HEK293 (cell line): Measurements from ENCODE around the gene DIP2C.

Experiments
- CTCF ChIA-PET: fragments of 350-600 bp; formaldehyde crosslinking; extraction: SDS; loops from one replicate; lab custom pipeline; 2021; ENCODE audit warnings: antibody characterized with exemption; lab: Yijun Ruan, JAX
- POLR2A ChIA-PET: fragments of 300-600 bp; formaldehyde crosslinking; extraction: SDS; loops from one replicate; lab custom pipeline; 2020; ENCODE audit warnings: antibody characterized with exemption, inconsistent platforms; lab: Yijun Ruan, JAX
- H3K27ac ChIP-seq: fragments of 200-500 bp; sonication (Bioruptor generic); 2 replicates; pipeline ENCODE4 v1.5.1; 2014; ENCODE audit warnings: low read depth, low read length, control low read depth, inconsistent platforms; ENCODE audit errors: extremely low read depth
- H3K36me3 ChIP-seq, 2 experiments: fragments of 200-500 bp in 1 of 2; sonication (Bioruptor generic) in 1 of 2; 1 replicate in 1 of 2; 2 replicates in 1 of 2; pipeline ENCODE4 v1.5.1; 2014 to 2017; ENCODE audit warnings: inconsistent platforms in 2 of 2, low read length in 2 of 2; ENCODE audit not compliant: control insufficient read depth in 2 of 2, insufficient read depth in 1 of 2
- H3K4me1 ChIP-seq: fragments of 200-500 bp; sonication (Bioruptor generic); 2 replicates; pipeline ENCODE4 v1.5.1; 2014; ENCODE audit warnings: mild to moderate bottlenecking, low read length, inconsistent platforms; ENCODE audit not compliant: control insufficient read depth, insufficient read depth
- H3K4me3 ChIP-seq: 2 replicates; pipeline ENCODE4 v1.5.1; 2011; ENCODE audit warnings: low read depth, mild to moderate bottlenecking, control low read depth, low read length, moderate library complexity
- H3K9me3 ChIP-seq: fragments of 200-500 bp; sonication (Bioruptor generic); 2 replicates; pipeline ENCODE4 v1.5.1; 2014; ENCODE audit warnings: low read depth, low read length, inconsistent platforms; ENCODE audit not compliant: control insufficient read depth, insufficient read depth
- ATF2 ChIP-seq: fragments of 450-650 bp; formaldehyde crosslinking; IDR thresholded peaks from 2 replicates; pipeline ENCODE4 v1.5.1; 2016; ENCODE audit warnings: missing biosample characterization, missing genetic modification characterization, low read depth
- PATZ1 ChIP-seq: fragments of 450-650 bp; formaldehyde crosslinking; IDR thresholded peaks from 2 replicates; pipeline ENCODE4 v1.5.1; 2016; ENCODE audit warnings: missing biosample characterization, missing genetic modification characterization
- PRDM1 ChIP-seq: fragments of 450-650 bp; formaldehyde crosslinking; IDR thresholded peaks from 2 replicates; pipeline ENCODE4; 2016; ENCODE audit warnings: missing biosample characterization, missing genetic modification characterization
- SALL2 ChIP-seq: fragments of 450-650 bp; formaldehyde crosslinking; IDR thresholded peaks from 2 replicates; pipeline ENCODE4 v1.5.0; 2017; ENCODE audit warnings: missing biosample characterization, mild to moderate bottlenecking, missing genetic modification characterization, borderline replicate concordance
- SP2 ChIP-seq: fragments of 450-650 bp; formaldehyde crosslinking; IDR thresholded peaks from 2 replicates; pipeline ENCODE4 v1.5.1; 2016; ENCODE audit warnings: missing biosample characterization, missing genetic modification characterization
- SP3 ChIP-seq: fragments of 450-650 bp; formaldehyde crosslinking; IDR thresholded peaks from 2 replicates; pipeline ENCODE4 v1.5.1; 2016; ENCODE audit warnings: missing biosample characterization, missing genetic modification characterization
- TRIM28 ChIP-seq: IDR thresholded peaks from 2 replicates; pipeline ENCODE4 v1.6.1; 2011; ENCODE audit warnings: low read length, control low read depth, borderline replicate concordance
- ZBTB48 ChIP-seq: fragments of 450-650 bp; formaldehyde crosslinking; IDR thresholded peaks from 2 replicates; pipeline ENCODE4 v1.5.1; 2016; ENCODE audit warnings: missing biosample characterization, missing genetic modification characterization
- ZFP37 ChIP-seq: fragments of 450-650 bp; formaldehyde crosslinking; IDR thresholded peaks from 2 replicates; pipeline ENCODE4 v1.5.1; 2016; ENCODE audit warnings: missing biosample characterization, missing genetic modification characterization
- ZNF2 ChIP-seq: fragments of 450-650 bp; formaldehyde crosslinking; IDR thresholded peaks from 2 replicates; pipeline ENCODE4 v1.5.1; 2016; ENCODE audit warnings: missing biosample characterization, missing genetic modification characterization
- ZNF473 ChIP-seq: fragments of 450-650 bp; formaldehyde crosslinking; IDR thresholded peaks from 2 replicates; pipeline ENCODE4 v1.5.1; 2017; ENCODE audit warnings: missing biosample characterization, missing genetic modification characterization
- ZNF48 ChIP-seq: fragments of 450-650 bp; formaldehyde crosslinking; IDR thresholded peaks from 2 replicates; pipeline ENCODE4 v1.5.1; 2016; ENCODE audit warnings: missing biosample characterization, missing genetic modification characterization
- ZNF561 ChIP-seq: fragments of 450-650 bp; IDR thresholded peaks from 2 replicates; pipeline ENCODE4 v1.5.1; 2018; ENCODE audit warnings: missing biosample characterization, missing genetic modification characterization, borderline replicate concordance
- ZNF580 ChIP-seq: fragments of 450-650 bp; formaldehyde crosslinking; IDR thresholded peaks from 2 replicates; pipeline ENCODE4 v1.5.1; 2016; ENCODE audit warnings: missing biosample characterization, missing genetic modification characterization
- ZNF596 ChIP-seq: fragments of 450-650 bp; IDR thresholded peaks from 2 replicates; pipeline ENCODE4 v1.5.0; 2018; ENCODE audit warnings: missing biosample characterization, mild to moderate bottlenecking, missing genetic modification characterization, moderate library complexity
- ZNF600 ChIP-seq: fragments of 450-650 bp; formaldehyde crosslinking; IDR thresholded peaks from 2 replicates; pipeline ENCODE4 v1.5.1; 2016; ENCODE audit warnings: missing biosample characterization, missing genetic modification characterization
- ZNF639 ChIP-seq: fragments of 450-650 bp; formaldehyde crosslinking; IDR thresholded peaks from 2 replicates; pipeline ENCODE4 v1.5.1; 2016; ENCODE audit warnings: missing biosample characterization, missing genetic modification characterization
- ZNF645 ChIP-seq: fragments of 450-650 bp; formaldehyde crosslinking; IDR thresholded peaks from 2 replicates; pipeline ENCODE4; 2016; ENCODE audit warnings: missing biosample characterization, missing genetic modification characterization
- ZNF768 ChIP-seq: fragments of 450-650 bp; formaldehyde crosslinking; IDR thresholded peaks from 2 replicates; pipeline ENCODE4 v1.5.1; 2018; ENCODE audit warnings: missing biosample characterization, mild to moderate bottlenecking, missing genetic modification characterization
- ZNF777 ChIP-seq: fragments of 450-650 bp; formaldehyde crosslinking; IDR thresholded peaks from 2 replicates; pipeline ENCODE4 v1.5.1; 2017; ENCODE audit warnings: missing biosample characterization, missing genetic modification characterization, borderline replicate concordance
- ZSCAN16 ChIP-seq: fragments of 450-650 bp; formaldehyde crosslinking; IDR thresholded peaks from 2 replicates; pipeline ENCODE4 v1.5.1; 2016; ENCODE audit warnings: missing biosample characterization, missing genetic modification characterization
- ZSCAN5A ChIP-seq: fragments of 450-650 bp; formaldehyde crosslinking; IDR thresholded peaks from 2 replicates; pipeline ENCODE4 v1.5.1; 2016; ENCODE audit warnings: missing biosample characterization, missing genetic modification characterization

Gene DIP2C

GRCh38 chr10:718143-718700 lies 28.8 kb upstream of the DIP2C start:
- no peak overlapping the region for H3K27ac ChIP-seq
- no peaks in the 10 kb centered on the region; the same call in 1 of the 2 replicates for H3K9me3 ChIP-seq
- H3K4me3 ChIP-seq, result no peak overlapping the region
- ChIA-PET CTCF (interaction anchor here (0.6 kb wide), 1 partner anchor 426 kb away, joined by 3 read pairs; no protein-coding TSS in a partner anchor), POLR2A (no interaction called here)
- no peak for TF ChIP-seq ZSCAN16
- no peak for TF ChIP-seq SP2 (tag by site-specific recombination)
- no peak for TF ChIP-seq ZFP37 (tag by site-specific recombination)
- TF ChIP-seq TRIM28, result no peak
- no peak for TF ChIP-seq ZBTB48
- TF ChIP-seq ZNF645 (tag by site-specific recombination), result no peak
- no peak for TF ChIP-seq ZNF580 (tag by site-specific recombination)
- no peak for TF ChIP-seq ZNF600 (tag by site-specific recombination)
- no peak for TF ChIP-seq PRDM1 (tag by site-specific recombination)
- no peak for TF ChIP-seq ZNF639
- TF ChIP-seq ZNF48 (tag by site-specific recombination), result no peak
- TF ChIP-seq ZNF2 (tag by site-specific recombination), result no peak
- TF ChIP-seq ZNF596 (tag by site-specific recombination), result no peak
- TF ChIP-seq PATZ1 (tag by site-specific recombination), result no peak
- TF ChIP-seq ZNF473 (tag by site-specific recombination), result no peak
- TF ChIP-seq ZNF768 (tag by site-specific recombination), result no peak
- no peak for TF ChIP-seq ZSCAN5A (tag by site-specific recombination)
- no peak for TF ChIP-seq SALL2 (tag by site-specific recombination)
- no peaks in the 10 kb centered on the region for H3K36me3 ChIP-seq
- H3K4me1 ChIP-seq, result no peaks in the 10 kb centered on the region

GRCh38 chr10:717458-717857 lies 28.0 kb upstream of the DIP2C start:
- POLR2A ChIA-PET, result no interaction called here
- Histone ChIP-seq H3K4me1 (no peaks in the 10 kb centered on the region), H3K27ac (no peak overlapping the region), H3K4me3 (no peak overlapping the region), H3K9me3 (no peaks in the 10 kb centered on the region; the same call in 1 of the 2 replicates), H3K36me3 (no peaks in the 10 kb centered on the region)
- CTCF ChIA-PET, result no interaction called here
- TF ChIP-seq ZSCAN5A (tag by site-specific recombination) (no peak), ATF2 (tag by site-specific recombination) (no peak), ZNF561 (tag by site-specific recombination) (no peak), ZNF777 (tag by site-specific recombination) (no peak), SP3 (tag by site-specific recombination) (no peak)
